ENCODE measurements around the gene HDAC10.

HDAC10 gene

GRCh38 chr22:50247748-50248147 lies 3.3 kb downstream of the HDAC10 start:
- Mint-ChIP-seq H3K4me3 (peak overlapping the region; percentile 25), H3K27me3 (no peaks in the 10 kb centered on the region), H3K9me3 (no peaks in the 10 kb centered on the region), H3K4me1 (peaks cover 53% of the 10 kb centered on the region), H3K36me3 (peaks cover 15% of the 10 kb centered on the region), H3K27ac (peak overlapping the region; percentile 68)
- no peak for ATAC-seq

- Mint-ChIP-seq H3K4me1 (peaks cover 56% of the 10 kb centered on the region), H3K4me3 (peak overlapping the region; percentile 93), H3K27ac (peak overlapping the region; percentile 91), H3K27me3 (no peaks in the 10 kb centered on the region), H3K36me3 (peaks cover 15% of the 10 kb centered on the region), H3K9me3 (no peaks in the 10 kb centered on the region)
- no peak for ATAC-seq
These were observed 4.6 kb downstream of the HDAC10 start for GRCh38 chr22:50246242-50247175.

GRCh38 chr22:50245214-50246072 lies 5.6 kb downstream of the HDAC10 start:
- no peaks in the 10 kb centered on the region for H3K27me3 Mint-ChIP-seq
- H3K27ac Mint-ChIP-seq: peak overlapping the region; percentile 91
- H3K4me1 Mint-ChIP-seq: peaks cover 61% of the 10 kb centered on the region
- H3K9me3 Mint-ChIP-seq: no peaks in the 10 kb centered on the region
- peak; percentile 55 for ATAC-seq
- peak overlapping the region; percentile 93 for H3K4me3 Mint-ChIP-seq
- peaks cover 15% of the 10 kb centered on the region for H3K36me3 Mint-ChIP-seq

- no peaks in the 10 kb centered on the region for H3K27me3 Mint-ChIP-seq
- H3K36me3 Mint-ChIP-seq: peaks cover 19% of the 10 kb centered on the region
- H3K27ac Mint-ChIP-seq: peak within 1 kb of the TSS; percentile 91
- H3K4me1 Mint-ChIP-seq: peaks cover 53% of the 10 kb centered on the region
- peak within 1 kb of the TSS; percentile 93 for H3K4me3 Mint-ChIP-seq
- no peaks in the 10 kb centered on the region for H3K9me3 Mint-ChIP-seq
- ATAC-seq: peak; percentile 94
These were observed 6.4 kb downstream of the HDAC10 start, which contains the start of gene TUBGCP6 for GRCh38 chr22:50244420-50245213. TUBGCP6 (minus strand) TSS chr22:50245023; CDS start chr22:50244459, 564 bp downstream.

GRCh38 chr22:50243685-50244419 lies 7.2 kb downstream of the HDAC10 start:
- Mint-ChIP-seq H3K9me3 (no peaks in the 10 kb centered on the region), H3K27ac (peak overlapping the region; percentile 91), H3K27me3 (no peaks in the 10 kb centered on the region), H3K4me1 (peaks cover 52% of the 10 kb centered on the region), H3K4me3 (peak overlapping the region; percentile 93), H3K36me3 (peaks cover 19% of the 10 kb centered on the region)
- no peak for ATAC-seq

- Mint-ChIP-seq H3K27me3 (no peaks in the 10 kb centered on the region), H3K9me3 (no peaks in the 10 kb centered on the region), H3K4me3 (peak overlapping the region; percentile 93), H3K36me3 (peaks cover 20% of the 10 kb centered on the region), H3K27ac (peak overlapping the region; percentile 91), H3K4me1 (peaks cover 46% of the 10 kb centered on the region)
- ATAC-seq: no peak
These were observed 8.6 kb downstream of the HDAC10 start for GRCh38 chr22:50242406-50242949.

- Mint-ChIP-seq H3K27ac (no peak overlapping the region), H3K27me3 (no peaks in the 10 kb centered on the region), H3K4me1 (peaks cover 55% of the 10 kb centered on the region), H3K9me3 (peaks cover 3% of the 10 kb centered on the region), H3K4me3 (no peak overlapping the region), H3K36me3 (peaks cover 29% of the 10 kb centered on the region)
- no peak for ATAC-seq
These were observed 12.3 kb downstream of the HDAC10 start for GRCh38 chr22:50238755-50239154.

GRCh38 chr22:50236731-50237409 lies 14.2 kb downstream of the HDAC10 start:
- Mint-ChIP-seq H3K36me3 (peaks cover 43% of the 10 kb centered on the region), H3K27me3 (no peaks in the 10 kb centered on the region), H3K9me3 (peaks cover 3% of the 10 kb centered on the region), H3K27ac (no peak overlapping the region), H3K4me3 (no peak overlapping the region), H3K4me1 (peaks cover 38% of the 10 kb centered on the region)
- ATAC-seq: no peak

- Mint-ChIP-seq H3K27me3 (no peaks in the 10 kb centered on the region), H3K4me1 (peaks cover 35% of the 10 kb centered on the region), H3K27ac (no peak overlapping the region), H3K9me3 (peaks cover 3% of the 10 kb centered on the region), H3K36me3 (peaks cover 63% of the 10 kb centered on the region), H3K4me3 (no peak overlapping the region)
- no peak for ATAC-seq
These were observed 17.8 kb downstream of the HDAC10 start for GRCh38 chr22:50233223-50233622.

- no peak overlapping the region for H3K27ac Mint-ChIP-seq
- peaks cover 57% of the 10 kb centered on the region for H3K36me3 Mint-ChIP-seq
- no peak overlapping the region for H3K4me3 Mint-ChIP-seq
- H3K4me1 Mint-ChIP-seq: peaks cover 35% of the 10 kb centered on the region
- peaks cover 3% of the 10 kb centered on the region for H3K9me3 Mint-ChIP-seq
- ATAC-seq: no peak
- no peaks in the 10 kb centered on the region for H3K27me3 Mint-ChIP-seq
These were observed 18.4 kb downstream of the HDAC10 start for GRCh38 chr22:50232481-50233151.

GRCh38 chr22:50229370-50229769 lies 21.7 kb downstream of the HDAC10 start:
- Mint-ChIP-seq H3K27ac (no peak overlapping the region), H3K4me3 (no peak overlapping the region), H3K36me3 (peaks cover 61% of the 10 kb centered on the region), H3K4me1 (peaks cover 17% of the 10 kb centered on the region), H3K9me3 (no peaks in the 10 kb centered on the region), H3K27me3 (no peaks in the 10 kb centered on the region)
- no peak for ATAC-seq

GRCh38 chr22:50228366-50228765 lies 22.7 kb downstream of the HDAC10 start:
- H3K27me3 Mint-ChIP-seq: no peaks in the 10 kb centered on the region
- no peaks in the 10 kb centered on the region for H3K9me3 Mint-ChIP-seq
- peaks cover 9% of the 10 kb centered on the region for H3K4me1 Mint-ChIP-seq
- H3K27ac Mint-ChIP-seq: no peak overlapping the region
- peaks cover 64% of the 10 kb centered on the region for H3K36me3 Mint-ChIP-seq
- no peak overlapping the region for H3K4me3 Mint-ChIP-seq
- no peak for ATAC-seq

- Mint-ChIP-seq H3K36me3 (peaks cover 66% of the 10 kb centered on the region), H3K4me3 (no peak overlapping the region), H3K27ac (no peak overlapping the region), H3K27me3 (no peaks in the 10 kb centered on the region), H3K9me3 (no peaks in the 10 kb centered on the region), H3K4me1 (peaks cover 9% of the 10 kb centered on the region)
- ATAC-seq: no peak
These were observed 23.4 kb downstream of the HDAC10 start for GRCh38 chr22:50227579-50228215.

Data from stimulated activated memory B cell treated with anti-CD40 and anti-IgM and Interleukin-4, amounts not matched to agents 10 μg/mL and 1 μg/mL and 100 μg/mL, for 72 hours (primary cell).